Mammary epithelial cell (primary cell): ENCODE data around the gene DAB2.

ENCODE experiments used
- CTCF ChIP-seq, 2 donors: IDR thresholded peaks in 1 of 2; conservative IDR thresholded peaks in 1 of 2; 2 replicates each; pipeline ENCODE4 v1.5.1; 2011 to 2012; ENCODE audit warnings: inconsistent platforms in 2 of 2, low read length in 2 of 2, mild to moderate bottlenecking in 2 of 2, control low read depth in 1 of 2, low read depth in 1 of 2; ENCODE audit not compliant: insufficient read depth in 1 of 2; ENCODE audit errors: extremely low read depth in 1 of 2
- EZH2 ChIP-seq: IDR thresholded peaks from 2 replicates; pipeline ENCODE4 v1.6.1; 2012; ENCODE audit warnings: low read length, inconsistent platforms, borderline replicate concordance

GRCh38 chr5:39400713-39401578 lies 23.8 kb downstream of the DAB2 start:
- no peak for TF ChIP-seq EZH2
- TF ChIP-seq CTCF (conservative IDR thresholded peaks at IDR 0.05 in 1 of 2, IDR thresholded peaks at IDR 0.05 in 1 of 2; ENCODE audit: extremely low read depth in 1 of 2, insufficient read depth in 1 of 2, low read depth in 1 of 2, low read length in 2 of 2) = no peak
